ENCODE results near the gene LYRM4. TPM values are rescaled to one million over a fixed set of nuclear protein-coding genes. Genes with fewer than 3 reads are reported as not detected.

LYRM4 gene
- polyA plus RNA-seq, 1 donor from 2014 or later = 29.3 TPM

GRCh38 chr6:5231289-5231688 is 29.5 kb downstream of the LYRM4 start (continued):
- TF ChIP-seq SMC3 (conservative IDR thresholded peaks at IDR 0.05; ENCODE audit: poor library complexity) = no peak

GRCh38 chr6:5230081-5230480 is 30.7 kb downstream of the LYRM4 start:
- Histone ChIP-seq H3K27ac (ENCODE audit: low read length) (no peak overlapping the region), H3F3A (ENCODE audit: insufficient read depth, low read length, poor library complexity, severe bottlenecking) (no peaks in the 10 kb centered on the region), H3K36me3 (ENCODE audit: insufficient read depth, low read length) (no peaks in the 10 kb centered on the region), H2AFZ (ENCODE audit: low read depth, low read length) (no peak overlapping the region), H3K4me2 (ENCODE audit: low read length) (no peak overlapping the region), H3K9ac (ENCODE audit: low read length) (no peak overlapping the region), H3K9me3 (ENCODE audit: low read length) (no peaks in the 10 kb centered on the region), H4K20me1 (ENCODE audit: insufficient read depth) (no peaks in the 10 kb centered on the region), H3K4me3 (ENCODE audit: low read length) (no peak overlapping the region), H3K79me2 (replicated peaks; ENCODE audit: insufficient read depth, low read length) (no peaks in the 10 kb centered on the region), H3K27me3 (ENCODE audit: insufficient read depth, low read depth, low read length) (no peaks in the 10 kb centered on the region), H3K9me2 (ENCODE audit: insufficient read depth, low read length) (no peaks in the 10 kb centered on the region)
- TF ChIP-seq SMC3 (conservative IDR thresholded peaks at IDR 0.05; ENCODE audit: poor library complexity) (no peak), TAF1 (IDR thresholded peaks at IDR 0.05; ENCODE audit: low read depth) (no peak), POLR2AphosphoS5 (IDR thresholded peaks at IDR 0.05) (no peak), MXI1 (conservative IDR thresholded peaks at IDR 0.05; ENCODE audit: poor library complexity, severe bottlenecking) (no peak), CTCF (IDR thresholded peaks at IDR 0.05; ENCODE audit: poor library complexity, severe bottlenecking) (no peak), RAD21 (conservative IDR thresholded peaks at IDR 0.05) (no peak), EP300 (conservative IDR thresholded peaks at IDR 0.05; ENCODE audit: poor library complexity, severe bottlenecking) (no peak)

- H3K79me2 ChIP-seq (replicated peaks; ENCODE audit: insufficient read depth, low read length) = no peaks in the 10 kb centered on the region
- H3K27ac ChIP-seq (ENCODE audit: low read length) = no peak overlapping the region
Measured at GRCh38 chr6:5229356-5229755, 31.4 kb downstream of the LYRM4 start.

More at GRCh38 chr6:5229356-5229755, 31.4 kb downstream of the LYRM4 start:
- no peak overlapping the region for H3K9ac ChIP-seq (ENCODE audit: low read length)
- H2AFZ ChIP-seq (ENCODE audit: low read depth, low read length) = no peak overlapping the region
- no peak for TF ChIP-seq EP300 (conservative IDR thresholded peaks at IDR 0.05; ENCODE audit: poor library complexity, severe bottlenecking)
- no peak for TF ChIP-seq CTCF (IDR thresholded peaks at IDR 0.05; ENCODE audit: poor library complexity, severe bottlenecking)
- TF ChIP-seq TAF1 (IDR thresholded peaks at IDR 0.05; ENCODE audit: low read depth) = no peak
- no peak for TF ChIP-seq POLR2AphosphoS5 (IDR thresholded peaks at IDR 0.05)
- TF ChIP-seq MXI1 (conservative IDR thresholded peaks at IDR 0.05; ENCODE audit: poor library complexity, severe bottlenecking) = no peak
- no peak for TF ChIP-seq RAD21 (conservative IDR thresholded peaks at IDR 0.05)
- no peak for TF ChIP-seq SMC3 (conservative IDR thresholded peaks at IDR 0.05; ENCODE audit: poor library complexity)
- no peak for TF ChIP-seq EZH2 (IDR thresholded peaks at IDR 0.05; ENCODE audit: borderline replicate concordance, insufficient read depth, low read length, poor library complexity, severe bottlenecking)
- TF ChIP-seq REST (IDR thresholded peaks at IDR 0.05; ENCODE audit: borderline replicate concordance) = no peak
- no peaks in the 10 kb centered on the region for H3K36me3 ChIP-seq (ENCODE audit: insufficient read depth, low read length)
- no peaks in the 10 kb centered on the region for H4K20me1 ChIP-seq (ENCODE audit: insufficient read depth)
- H3K27me3 ChIP-seq (ENCODE audit: insufficient read depth, low read depth, low read length) = no peaks in the 10 kb centered on the region
- H3K4me3 ChIP-seq (ENCODE audit: low read length) = no peak overlapping the region
- H3K4me2 ChIP-seq (ENCODE audit: low read length) = no peak overlapping the region
- no peaks in the 10 kb centered on the region for H3K9me3 ChIP-seq (ENCODE audit: low read length)
- no peaks in the 10 kb centered on the region for H3K9me2 ChIP-seq (ENCODE audit: insufficient read depth, low read length)
- no peaks in the 10 kb centered on the region for H3F3A ChIP-seq (ENCODE audit: insufficient read depth, low read length, poor library complexity, severe bottlenecking)

Measured in neural cell (in vitro differentiated cells).